Heart left ventricle (tissue), 16 donors: ENCODE measurements around the gene OTOP2. TPM values are rescaled to one million over a fixed set of nuclear protein-coding genes. Genes with fewer than 3 reads are reported as not detected.

Experiments
- ATAC-seq, 4 donors: fragments of 200-7000 bp; cut with Tn5 transposase; one replicate each; pipeline ENCODE4 v1.9.1; 2020 to 2022; ENCODE audit warnings: moderate library complexity in 4 of 4, mild to moderate bottlenecking in 3 of 4, moderate number of reproducible peaks in 1 of 4
- DNase-seq, 5 donors: peaks; one replicate each; pipeline ENCODE4 v3.0.0-alpha.2; 2020
- H3K27ac ChIP-seq, 12 donors: fragments of 200-600 bp; sonication (generic) in 4 of 12; one replicate each; pipeline versions ENCODE4 v1.5.0 to v1.8.0; 2016 to 2022; ENCODE audit warnings: mild to moderate bottlenecking in 2 of 12
- H3K27me3 ChIP-seq, 9 donors: fragments of 200-600 bp; sonication (generic) in 2 of 9; one replicate each; pipeline versions ENCODE4 v1.5.1 to v1.8.0; 2016 to 2022; ENCODE audit warnings: mild to moderate bottlenecking in 3 of 9
- H3K36me3 ChIP-seq, 9 donors: fragments of 200-600 bp; sonication (generic) in 2 of 9; one replicate each; pipeline versions ENCODE4 v1.5.0 to v1.8.0; 2018 to 2022; ENCODE audit warnings: mild to moderate bottlenecking in 2 of 9
- H3K4me1 ChIP-seq, 12 donors: fragments of 200-600 bp; sonication (generic) in 4 of 12; one replicate each; pipeline versions ENCODE4 v1.5.0 to v1.8.0; 2016 to 2022; ENCODE audit warnings: mild to moderate bottlenecking in 3 of 12
- H3K4me3 ChIP-seq, 12 donors: fragments of 200-600 bp; sonication (generic) in 4 of 12; one replicate each; pipeline versions ENCODE4 v1.5.0 to v1.8.0; 2017 to 2022; ENCODE audit warnings: mild to moderate bottlenecking in 9 of 12, moderate library complexity in 4 of 12
- H3K9me3 ChIP-seq, 12 donors: fragments of 200-600 bp; sonication (generic) in 4 of 12; one replicate each; pipeline versions ENCODE4 v1.5.0 to v1.8.0; 2016 to 2022; ENCODE audit warnings: mild to moderate bottlenecking in 1 of 12
- CTCF ChIP-seq, 12 donors: fragments of 200-600 bp; sonication (generic) in 4 of 12; IDR thresholded peaks; one replicate each; pipeline versions ENCODE4 v1.5.0 to v1.8.0; 2018 to 2022; ENCODE audit warnings: antibody characterized with exemption in 12 of 12, mild to moderate bottlenecking in 5 of 12
- POLR2A ChIP-seq, 2 donors: fragments of 450-650 bp; IDR thresholded peaks; one replicate each; pipeline ENCODE4 v1.6.1; 2017; ENCODE audit warnings: antibody characterized with exemption in 2 of 2, mild to moderate bottlenecking in 2 of 2, moderate library complexity in 2 of 2
- WGBS, 4 donors: extraction: QIAGEN DNeasy Blood & Tissue Kit in 2 of 4; methylation state at CpG; one replicate each; pipeline versions ENCODE4 v1.1.5 to v1.1.7; 2013 to 2018; 5-methylcytosine and 5-hydroxymethylcytosine counted together
- intact Hi-C, 10 donors: fragments of 100-400 bp; cut with DNase I; formaldehyde crosslinking; loops; one replicate each; pipeline versions ENCODE4 v1.11.1 to v1.14.2; 2022
- polyA plus RNA-seq, 2 donors: library from polyadenylated mRNA; stranded (reverse); fragments of 200-250 nt; gene quantifications; one replicate each; pipeline ENCODE4 v1.2.3, GENCODE V29; 2013
- total RNA-seq, 9 donors: library from RNA; depleted of rRNA in 2 of 9; stranded (reverse); fragments of >200 nt in 2 of 9; fragmentation: NEBNext Ultra II Directional in 3 of 9; extraction: Animal tissue kit (Norgen Biotek cat#: 25700) in 3 of 9; gene quantifications; one replicate each; pipeline versions ENCODE4 v1.1.0 to v1.2.4, GENCODE V29; 2016 to 2023
- donor health status: ischemic (EF 13 %, LVEDD 7.1; RV severe dilation, severe dysfunction).
- donor health status: healthy with polysubstance abuse.
- donor health status: DM: no; HTN: yes; CAD: no.
- donor health status: DM: no; HTN: no; CAD: no.
- donor health status: ischemic (EF 25% LVEDD 6.9; RV normal size, moderate dysfunction).
- donor health status: ischemic (EF 25% LVEDD 5.7; RV mildly dilated, moderate dysfunction).
- donor health status: healthy.
- donor health status: DM: yes; HTN: yes; CAD: no.
- donor health status: ischemic (EF 35%, LVEDD 5.7; RV mildly dilated, moderate dysfunction).
- donor health status: nonischemic (EF 11% LVEDD 7.7; RV severe dilation, severe dysfunction).
- donor health status: DM: yes; HTN: yes; CAD: no.
- donor health status: PGD.
- donor health status: ischemic (EF 29% LVEDD 5.4; RV normal size, mild dysfunction).
- donor health status: nonischemic (EF 23%, LVEDD 6.1; RV moderate dilation, normal function).

Gene OTOP2
- total and polyA plus RNA-seq, 11 donors, result not detected

- 70 to 87% (median 78%) methylated on average over 10 to 21 of the region's 21 CpGs for WGBS, 4 donors
- Histone ChIP-seq H3K9me3 (no peaks in the 10 kb centered on the region), H3K4me1 (peaks cover 0 to 3% (median 0%) of the 10 kb centered on the region in 12 donors), H3K27ac (no peak overlapping the region), H3K4me3 (no peak overlapping the region), H3K36me3 (no peaks in the 10 kb centered on the region), H3K27me3 (peaks cover 15 to 67% (median 28%) of the 10 kb centered on the region in 9 donors)
- no peak for ATAC-seq
- intact Hi-C loops, result no loop called here
- DNase-seq, result no peak
- TF ChIP-seq POLR2A (IDR thresholded peaks at IDR 0.05), result no peak
- no peak for TF ChIP-seq CTCF (IDR thresholded peaks at IDR 0.05)
Observed at GRCh38 chr17:74941128-74941725, 17.2 kb downstream of the OTOP2 start.

- H3K9me3 ChIP-seq, result no peaks in the 10 kb centered on the region
- WGBS, 4 donors, result 61 to 69% (median 65%) methylated on average over 13 of the region's 13 CpGs
- intact Hi-C loops, result no loop called here
- no peak for DNase-seq
- no peaks in the 10 kb centered on the region for H3K36me3 ChIP-seq
- no peak overlapping the region for H3K27ac ChIP-seq
- ATAC-seq, result no peak
- no peak for TF ChIP-seq POLR2A (IDR thresholded peaks at IDR 0.05)
- no peak for TF ChIP-seq CTCF (IDR thresholded peaks at IDR 0.05)
- peaks cover 0 to 48% (median 11%) of the 10 kb centered on the region in 9 donors for H3K27me3 ChIP-seq
- H3K4me1 ChIP-seq, result no peaks in the 10 kb centered on the region
- H3K4me3 ChIP-seq, result no peak overlapping the region
Observed at GRCh38 chr17:74943808-74944522, 19.9 kb downstream of the OTOP2 start.

- no peaks in the 10 kb centered on the region for H3K36me3 ChIP-seq
- H3K4me3 ChIP-seq, result no peak overlapping the region
- no peak overlapping the region for H3K27ac ChIP-seq
- DNase-seq (no peak), ATAC-seq (no peak)
- intact Hi-C loops, result no loop called here
- no peaks in the 10 kb centered on the region for H3K9me3 ChIP-seq
- 42 to 53% (median 46%) methylated on average over 6 of the region's 6 CpGs for WGBS, 4 donors
- no peak for TF ChIP-seq POLR2A (IDR thresholded peaks at IDR 0.05)
- peaks cover 0 to 47% (median 11%) of the 10 kb centered on the region in 9 donors for H3K27me3 ChIP-seq
- no peaks in the 10 kb centered on the region for H3K4me1 ChIP-seq
Observed at GRCh38 chr17:74945543-74945942, 21.5 kb downstream of the OTOP2 start.

- intact Hi-C loops, result no loop called here
- ATAC-seq (no peak), DNase-seq (no peak)
- H3K4me3 ChIP-seq, result no peak overlapping the region
- no peak for TF ChIP-seq CTCF (IDR thresholded peaks at IDR 0.05)
- TF ChIP-seq POLR2A (IDR thresholded peaks at IDR 0.05), result no peak
- WGBS, 4 donors, result 71 to 91% (median 89%) methylated on average over 5 to 14 of the region's 14 CpGs
- H3K27ac ChIP-seq, result no peak overlapping the region
- H3K27me3 ChIP-seq, result peaks cover 0 to 41% (median 4%) of the 10 kb centered on the region in 9 donors
- no peaks in the 10 kb centered on the region for H3K9me3 ChIP-seq
- peaks cover 0 to 6% (median 0%) of the 10 kb centered on the region in 9 donors for H3K36me3 ChIP-seq
- H3K4me1 ChIP-seq, result no peaks in the 10 kb centered on the region
Observed at GRCh38 chr17:74946641-74947040, 22.6 kb downstream of the OTOP2 start.
